ENCODE results near the gene SEMA3D. TPM values are rescaled to one million over a fixed set of nuclear protein-coding genes. Genes with fewer than 3 reads are reported as not detected.

Gene SEMA3D
- total RNA-seq, 1 experiment from 2014 or later: 1.4 TPM

DNA sequence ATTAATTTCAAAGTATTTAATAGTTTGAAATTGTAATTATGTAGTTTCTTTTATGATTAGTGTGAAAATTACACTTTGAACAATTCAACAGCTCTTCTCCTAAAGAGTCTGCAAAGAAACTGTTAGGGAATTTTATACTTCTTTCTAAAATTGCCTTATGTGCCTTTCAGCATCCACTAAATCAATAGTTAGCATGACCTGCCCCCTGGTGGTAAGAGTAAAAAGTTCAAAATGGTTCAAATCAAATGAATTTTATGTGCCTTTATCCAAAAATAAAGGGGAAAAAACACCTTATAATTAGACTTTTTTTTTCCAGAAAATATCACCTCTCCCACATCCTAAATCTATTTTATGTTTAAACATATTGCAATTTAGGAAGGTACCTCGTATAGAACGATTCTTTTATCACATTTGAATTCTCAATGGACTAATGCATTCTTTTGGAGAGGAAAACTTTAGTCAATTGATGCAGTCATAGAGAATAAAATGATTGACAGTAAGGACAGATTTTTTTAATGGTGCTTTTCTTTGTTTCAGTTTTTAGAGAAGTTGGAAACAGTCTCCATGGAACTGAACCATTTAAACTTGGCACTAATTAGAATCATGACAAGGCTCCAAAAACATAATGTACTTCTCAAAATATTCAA is 163.7 kb downstream of the SEMA3D start:
- ChIA-PET CTCF (interaction anchor here (1.3 to 6.5 kb wide), 4 partner anchors 1043 to 1087 kb away, joined by 3 to 72 read pairs (median 9); no protein-coding TSS in a partner anchor), RAD21 (ENCODE audit: low non-redundant PET in 1 of 2, low total read pairs in 2 of 2, uncharacterized antibody in 2 of 2, unreplicated experiment in 2 of 2) (interaction anchor here in 1 of 2 experiments (1.9 kb wide), 1 partner anchor 1087 kb away, joined by 5 read pairs; no protein-coding TSS in a partner anchor)
- no peaks in the 10 kb centered on the region for H3K4me1 ChIP-seq (ENCODE audit: control insufficient read depth in 1 of 2, insufficient read depth in 2 of 2, low read length in 2 of 2)

More for the DNA sequence above, 163.7 kb downstream of the SEMA3D start:
- H3K4me3 ChIP-seq (replicated peaks in 1 of 2; ENCODE audit: low read depth in 1 of 2, low read length in 2 of 2): no peak overlapping the region
- intact Hi-C loops (cut with micrococcal nuclease): loop anchor here (1.0 to 10.0 kb wide), 5 partner anchors 111 to 1087 kb away; no protein-coding TSS in a partner anchor
- H3K9me2 ChIP-seq (ENCODE audit: insufficient read depth): no peaks in the 10 kb centered on the region
- ATAC-seq (no peak), DNase-seq (ENCODE audit: low read depth, low spot score) (peak; percentile 34)
- peak overlapping the region; percentile 38 for H2AFZ ChIP-seq (ENCODE audit: low read depth, low read length, poor library complexity, severe bottlenecking)
- no peaks in the 10 kb centered on the region for H3K79me2 ChIP-seq (ENCODE audit: insufficient read depth, low read length)
- BruUV-seq (replicated peaks): no TSS peak
- POLR2A ChIA-PET: no interaction called here
- no peak overlapping the region for H3K4me2 ChIP-seq (ENCODE audit: low read length)
- H3K36me3 ChIP-seq (ENCODE audit: control insufficient read depth in 1 of 2, insufficient read depth in 2 of 2, low read length in 2 of 2): no peaks in the 10 kb centered on the region
- peak; percentile 83 for TF ChIP-seq RAD21 (IDR thresholded peaks at IDR 0.05; ENCODE audit: low read depth)
- TF ChIP-seq, protein P1, sequence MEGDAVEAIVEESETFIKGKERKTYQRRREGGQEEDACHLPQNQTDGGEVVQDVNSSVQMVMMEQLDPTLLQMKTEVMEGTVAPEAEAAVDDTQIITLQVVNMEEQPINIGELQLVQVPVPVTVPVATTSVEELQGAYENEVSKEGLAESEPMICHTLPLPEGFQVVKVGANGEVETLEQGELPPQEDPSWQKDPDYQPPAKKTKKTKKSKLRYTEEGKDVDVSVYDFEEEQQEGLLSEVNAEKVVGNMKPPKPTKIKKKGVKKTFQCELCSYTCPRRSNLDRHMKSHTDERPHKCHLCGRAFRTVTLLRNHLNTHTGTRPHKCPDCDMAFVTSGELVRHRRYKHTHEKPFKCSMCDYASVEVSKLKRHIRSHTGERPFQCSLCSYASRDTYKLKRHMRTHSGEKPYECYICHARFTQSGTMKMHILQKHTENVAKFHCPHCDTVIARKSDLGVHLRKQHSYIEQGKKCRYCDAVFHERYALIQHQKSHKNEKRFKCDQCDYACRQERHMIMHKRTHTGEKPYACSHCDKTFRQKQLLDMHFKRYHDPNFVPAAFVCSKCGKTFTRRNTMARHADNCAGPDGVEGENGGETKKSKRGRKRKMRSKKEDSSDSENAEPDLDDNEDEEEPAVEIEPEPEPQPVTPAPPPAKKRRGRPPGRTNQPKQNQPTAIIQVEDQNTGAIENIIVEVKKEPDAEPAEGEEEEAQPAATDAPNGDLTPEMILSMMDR (IDR thresholded peaks at IDR 0.05 in 2 of 3, conservative IDR thresholded peaks at IDR 0.05 in 1 of 3; ENCODE audit: borderline replicate concordance in 1 of 3, insufficient read depth in 1 of 3, low read depth in 2 of 3, low read length in 2 of 3): peak; percentile 36 to 75 (median 70); a peak in 5 of 6 replicates
- TF ChIP-seq MAX (IDR thresholded peaks at IDR 0.05): no peak
- H3K9me3 ChIP-seq (ENCODE audit: control insufficient read depth in 1 of 2, insufficient read depth in 1 of 2, low read depth in 1 of 2, low read length in 2 of 2): no peaks in the 10 kb centered on the region
- H3K9ac ChIP-seq (ENCODE audit: low read length): no peak overlapping the region
- no peaks in the 10 kb centered on the region for H4K20me1 ChIP-seq (ENCODE audit: insufficient read depth)
- no peak overlapping the region for H3K27ac ChIP-seq (ENCODE audit: low read depth, low read length)
- no peaks in the 10 kb centered on the region for H3K27me3 ChIP-seq (ENCODE audit: insufficient read depth, low read length)
